Hepatocyte (in vitro differentiated cells): ENCODE data around the gene KHNYN.

Source experiments
- EZH2 ChIP-seq: fragments of 200-600 bp; sonication (generic); IDR thresholded peaks from 2 replicates; pipeline ENCODE4 v1.6.1; 2016; ENCODE audit warnings: antibody characterized with exemption, mild to moderate bottlenecking, borderline replicate concordance
- EZH2phosphoT487 ChIP-seq: fragments of 200-600 bp; sonication (generic); IDR thresholded peaks from one replicate; pipeline ENCODE4 v1.6.1; 2018; ENCODE audit warnings: antibody characterized with exemption, mild to moderate bottlenecking, low read depth, moderate library complexity; ENCODE audit not compliant: unreplicated experiment, severe bottlenecking
- TF ChIP-seq, protein P1 (sequence below): fragments of 200-600 bp; sonication (generic); IDR thresholded peaks from 2 replicates; pipeline ENCODE4 v1.5.1; 2016; ENCODE audit warnings: antibody characterized with exemption, mild to moderate bottlenecking; ENCODE audit not compliant: poor library complexity

DNA sequence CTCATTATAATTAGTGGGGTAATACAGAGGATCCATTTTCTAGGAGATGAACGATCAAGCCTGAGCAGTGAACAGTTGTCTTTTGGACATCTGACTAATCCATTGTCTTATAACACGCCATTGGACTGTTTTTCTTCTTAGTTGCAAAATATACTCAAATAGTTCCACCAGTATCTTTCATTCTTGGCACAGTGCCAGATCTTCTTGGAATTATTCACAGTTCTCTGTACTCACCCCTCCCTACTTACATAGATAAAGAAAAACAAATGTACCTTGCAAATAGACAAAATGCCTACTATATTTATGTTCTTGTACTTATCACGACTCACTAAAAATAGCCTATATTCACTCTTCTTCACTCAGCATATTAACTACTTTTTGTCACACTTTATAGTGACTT is 4.0 kb upstream of the KHNYN start:
- TF ChIP-seq, protein P1, sequence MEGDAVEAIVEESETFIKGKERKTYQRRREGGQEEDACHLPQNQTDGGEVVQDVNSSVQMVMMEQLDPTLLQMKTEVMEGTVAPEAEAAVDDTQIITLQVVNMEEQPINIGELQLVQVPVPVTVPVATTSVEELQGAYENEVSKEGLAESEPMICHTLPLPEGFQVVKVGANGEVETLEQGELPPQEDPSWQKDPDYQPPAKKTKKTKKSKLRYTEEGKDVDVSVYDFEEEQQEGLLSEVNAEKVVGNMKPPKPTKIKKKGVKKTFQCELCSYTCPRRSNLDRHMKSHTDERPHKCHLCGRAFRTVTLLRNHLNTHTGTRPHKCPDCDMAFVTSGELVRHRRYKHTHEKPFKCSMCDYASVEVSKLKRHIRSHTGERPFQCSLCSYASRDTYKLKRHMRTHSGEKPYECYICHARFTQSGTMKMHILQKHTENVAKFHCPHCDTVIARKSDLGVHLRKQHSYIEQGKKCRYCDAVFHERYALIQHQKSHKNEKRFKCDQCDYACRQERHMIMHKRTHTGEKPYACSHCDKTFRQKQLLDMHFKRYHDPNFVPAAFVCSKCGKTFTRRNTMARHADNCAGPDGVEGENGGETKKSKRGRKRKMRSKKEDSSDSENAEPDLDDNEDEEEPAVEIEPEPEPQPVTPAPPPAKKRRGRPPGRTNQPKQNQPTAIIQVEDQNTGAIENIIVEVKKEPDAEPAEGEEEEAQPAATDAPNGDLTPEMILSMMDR: no peak
- no peak for TF ChIP-seq EZH2
- TF ChIP-seq EZH2phosphoT487: no peak
